Colonic mucosa (tissue), 4 donors: ENCODE data around the gene WFDC5. TPM values are rescaled to one million over a fixed set of nuclear protein-coding genes. Genes with fewer than 3 reads are reported as not detected.

ENCODE experiments used
- DNase-seq: peaks from one replicate; pipeline ENCODE4 v3.0.0-alpha.2; 2020
- H3K27ac ChIP-seq: fragments of 200-600 bp; one replicate; pipeline ENCODE4 v1.8.0; 2021
- H3K27me3 ChIP-seq: fragments of 200-600 bp; one replicate; pipeline ENCODE4 v1.8.0; 2021
- H3K36me3 ChIP-seq: fragments of 200-600 bp; one replicate; pipeline ENCODE4 v1.8.0; 2021
- H3K4me1 ChIP-seq: fragments of 200-600 bp; one replicate; pipeline ENCODE4 v1.8.0; 2021; ENCODE audit warnings: mild to moderate bottlenecking
- H3K4me3 ChIP-seq: fragments of 200-600 bp; one replicate; pipeline ENCODE4 v1.8.0; 2021
- H3K9ac ChIP-seq, 2 donors: one replicate each; pipeline ENCODE4 v1.7.0; 2013; ENCODE audit warnings: control low read depth in 2 of 2, low read depth in 2 of 2, low read length in 2 of 2
- H3K9me3 ChIP-seq: fragments of 200-600 bp; one replicate; pipeline ENCODE4 v1.8.0; 2021
- CTCF ChIP-seq: fragments of 200-600 bp; IDR thresholded peaks from one replicate; pipeline ENCODE4 v1.8.0; 2022; ENCODE audit warnings: antibody characterized with exemption, mild to moderate bottlenecking
- intact Hi-C: fragments of 100-400 bp; cut with DNase I; formaldehyde crosslinking; loops from one replicate; pipeline ENCODE4 v1.14.1; 2022
- total RNA-seq, 2 donors: library from RNA; stranded (reverse); fragmentation: NEBNext Ultra II Directional in 1 of 2; extraction: Animal tissue kit (Norgen Biotek cat#: 25700) in 1 of 2; gene quantifications; one replicate each; pipeline ENCODE4 v1.2.1, GENCODE V29; 2021
- donor health status: healthy.
- donor health status: DM: no; HTN: no; CAD: no.
- donor health status: DM: no; HTN: no; CAD: no.

Gene WFDC5
- total RNA-seq, 2 donors from 2014 or later, result not detected

- Histone ChIP-seq H3K4me3 (no peak overlapping the region), H3K4me1 (no peaks in the 10 kb centered on the region), H3K9ac (no peak overlapping the region), H3K9me3 (no peaks in the 10 kb centered on the region), H3K27ac (no peak overlapping the region), H3K36me3 (no peaks in the 10 kb centered on the region), H3K27me3 (no peaks in the 10 kb centered on the region)
- no peak for TF ChIP-seq CTCF
- intact Hi-C loops, result no loop called here
- no peak for DNase-seq
Measured at GRCh38 chr20:45109634-45110033, 5.3 kb downstream of the WFDC5 start.

GRCh38 chr20:45105317-45105716, 9.7 kb downstream of the WFDC5 start:
- no peaks in the 10 kb centered on the region for H3K4me1 ChIP-seq
- no peaks in the 10 kb centered on the region for H3K36me3 ChIP-seq
- DNase-seq, result no peak
- no peak overlapping the region for H3K27ac ChIP-seq
- no peaks in the 10 kb centered on the region for H3K27me3 ChIP-seq
- H3K9ac ChIP-seq, result no peak overlapping the region
- intact Hi-C loops, result no loop called here
- TF ChIP-seq CTCF, result no peak
- no peak overlapping the region for H3K4me3 ChIP-seq
- H3K9me3 ChIP-seq, result no peaks in the 10 kb centered on the region

- no peaks in the 10 kb centered on the region for H3K36me3 ChIP-seq
- peaks cover 5% of the 10 kb centered on the region for H3K27me3 ChIP-seq
- H3K4me3 ChIP-seq, result no peak overlapping the region
- no peak for DNase-seq
- no peak overlapping the region for H3K9ac ChIP-seq
- H3K27ac ChIP-seq, result no peak overlapping the region
- intact Hi-C loops, result no loop called here
- no peak for TF ChIP-seq CTCF
- H3K9me3 ChIP-seq, result no peaks in the 10 kb centered on the region
- H3K4me1 ChIP-seq, result no peaks in the 10 kb centered on the region
Measured at GRCh38 chr20:45104786-45105185, 10.2 kb downstream of the WFDC5 start.

- H3K9ac ChIP-seq, result no peak overlapping the region
- no peaks in the 10 kb centered on the region for H3K9me3 ChIP-seq
- TF ChIP-seq CTCF, result no peak
- H3K36me3 ChIP-seq, result no peaks in the 10 kb centered on the region
- no peaks in the 10 kb centered on the region for H3K4me1 ChIP-seq
- DNase-seq, result no peak
- intact Hi-C loops, result no loop called here
- no peak overlapping the region for H3K4me3 ChIP-seq
- H3K27ac ChIP-seq, result no peak overlapping the region
- peaks cover 7% of the 10 kb centered on the region for H3K27me3 ChIP-seq
Measured at GRCh38 chr20:45103072-45103471, 11.9 kb downstream of the WFDC5 start.

GRCh38 chr20:45101333-45101850, 13.6 kb downstream of the WFDC5 start:
- peaks cover 22% of the 10 kb centered on the region for H3K27me3 ChIP-seq
- no peak overlapping the region for H3K4me3 ChIP-seq
- no peak overlapping the region for H3K9ac ChIP-seq
- intact Hi-C loops, result no loop called here
- H3K36me3 ChIP-seq, result no peaks in the 10 kb centered on the region
- no peak for DNase-seq
- H3K27ac ChIP-seq, result no peak overlapping the region
- no peak for TF ChIP-seq CTCF
- H3K9me3 ChIP-seq, result no peaks in the 10 kb centered on the region
- no peaks in the 10 kb centered on the region for H3K4me1 ChIP-seq
